ENCODE measurements around the gene UNCX.
"Not testable (repeated sequence)": the region's sequence is repeated elsewhere in the genome, so short reads cannot be mapped to it uniquely, and the experiment has no call there.

Gene UNCX

DNA sequence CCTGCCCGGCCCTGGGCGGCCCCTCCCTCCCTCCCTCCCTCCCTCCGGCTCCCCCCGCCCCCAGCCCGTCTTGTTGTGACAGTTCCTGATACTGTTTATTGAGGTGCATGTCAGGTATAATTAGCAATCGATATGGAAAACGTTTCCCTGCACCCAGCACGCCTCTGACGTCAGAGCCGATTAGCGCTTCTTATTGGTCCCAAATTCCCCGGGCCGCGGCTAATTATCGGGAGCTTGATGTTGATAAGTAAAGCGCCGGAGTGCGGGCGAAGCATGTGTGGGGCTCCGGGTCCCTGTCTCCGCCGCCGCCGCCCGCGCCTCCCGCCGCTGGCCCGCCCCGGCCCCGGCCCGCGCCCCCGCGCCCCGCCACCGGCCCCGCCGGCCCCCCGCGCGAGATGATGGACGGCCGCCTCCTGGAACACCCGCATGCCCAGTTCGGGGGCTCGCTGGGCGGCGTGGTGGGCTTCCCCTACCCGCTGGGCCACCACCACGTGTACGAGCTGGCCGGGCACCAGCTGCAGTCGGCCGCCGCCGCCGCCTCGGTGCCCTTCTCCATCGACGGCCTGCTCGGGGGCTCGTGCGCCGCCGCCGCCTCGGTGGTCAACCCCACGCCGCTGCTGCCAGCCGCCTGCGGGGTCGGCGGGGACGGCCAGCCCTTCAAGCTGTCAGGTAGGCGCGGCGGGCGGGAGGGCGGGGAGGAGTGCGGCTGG is at the start of gene UNCX:
Gene UNCX (plus strand): TSS at position 250 of the 710 bp plus-strand sequence. CDS start 146 bp downstream, at position 396.
- DNase-seq (ENCODE audit: low read depth in 2 of 2): no peak

DNA sequence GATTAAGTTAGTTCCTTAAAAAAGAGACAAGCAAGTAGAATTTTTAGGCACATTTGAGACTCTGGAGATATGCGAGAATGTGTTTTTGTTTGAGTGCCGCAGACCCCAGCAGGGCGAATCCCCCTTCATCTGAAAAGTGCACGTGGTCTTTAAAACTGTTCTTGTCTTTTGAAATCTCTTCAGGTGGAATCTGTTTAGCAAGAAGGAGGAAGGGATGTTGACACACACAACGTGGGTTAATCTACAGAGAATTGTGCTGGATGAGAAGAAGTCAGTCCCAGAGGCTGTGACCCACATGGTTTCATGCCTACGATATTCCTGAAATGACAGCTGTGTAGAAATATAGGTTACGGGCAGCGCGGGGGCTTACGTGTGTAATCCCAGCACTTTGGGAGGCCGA is 45.5 kb upstream of the UNCX start:
- no peak for DNase-seq (ENCODE audit: low read depth in 2 of 2)

- DNase-seq (ENCODE audit: low read depth in 2 of 2): no peak
Measured at GRCh38 chr7:1188720-1189294, 43.9 kb upstream of the UNCX start.

DNA sequence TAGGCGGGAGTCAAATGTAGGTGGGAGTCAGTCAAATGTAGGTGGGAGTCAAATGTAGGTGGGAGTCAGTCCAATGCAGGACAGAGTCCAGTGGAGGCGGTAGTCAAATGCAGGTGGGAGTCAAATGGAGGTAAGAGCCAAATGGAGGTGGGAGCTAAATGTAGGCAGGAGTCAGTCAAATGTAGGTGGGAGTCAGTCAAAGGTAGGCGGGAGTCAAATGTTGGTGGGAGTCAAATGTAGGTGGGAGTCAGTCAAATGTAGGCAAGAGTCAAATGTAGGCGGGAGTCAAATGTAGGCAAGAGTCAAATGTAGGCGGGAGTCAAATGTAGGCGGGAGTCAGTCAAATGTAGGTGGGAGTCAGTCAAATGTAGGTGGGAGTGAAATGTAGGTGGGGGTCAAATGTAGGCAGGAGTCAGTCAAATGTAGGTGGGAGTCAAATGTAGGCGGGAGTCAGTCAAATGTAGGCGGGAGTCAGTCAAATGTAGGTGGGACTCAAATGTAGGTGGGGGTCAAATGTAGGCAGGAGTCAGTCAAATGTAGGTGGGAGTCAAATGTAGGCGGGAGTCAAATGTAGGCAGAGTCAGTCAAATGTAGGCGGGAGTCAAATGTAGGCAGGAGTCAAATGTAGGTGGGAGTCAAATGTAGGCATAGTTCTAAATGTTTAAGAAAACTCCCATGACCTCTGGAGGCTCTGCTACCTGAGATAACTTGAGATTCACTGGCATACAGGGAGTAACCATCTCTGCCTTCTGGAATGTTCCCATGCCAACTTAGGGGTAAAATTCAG is 42.5 kb upstream of the UNCX start:
- no peak for DNase-seq (ENCODE audit: low read depth in 2 of 2)

DNA sequence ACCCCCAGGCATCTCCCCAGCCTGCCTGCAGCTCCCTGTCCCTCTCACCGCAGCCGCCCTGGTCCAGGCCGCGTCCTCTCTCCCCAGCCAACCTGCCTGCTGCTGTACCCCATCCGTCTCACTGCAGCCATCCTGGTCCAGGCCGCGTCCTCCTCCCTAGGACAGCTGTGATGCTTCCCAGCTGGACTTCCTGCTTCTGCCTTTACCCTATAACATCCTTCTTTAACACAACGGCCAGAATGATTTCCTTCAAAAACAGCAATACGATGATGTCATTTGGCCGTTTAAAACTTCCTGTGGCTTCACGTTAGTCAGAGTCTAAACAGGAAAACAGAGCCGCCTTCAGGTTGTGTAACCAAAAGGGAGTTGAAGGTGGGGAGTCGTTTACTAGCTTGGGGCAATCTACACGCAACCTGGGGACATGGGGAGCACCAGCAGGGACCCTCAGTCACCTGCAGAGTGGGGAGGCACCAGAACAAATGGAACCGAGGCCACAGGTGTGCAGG is 40.4 kb upstream of the UNCX start:
- DNase-seq (ENCODE audit: low read depth in 2 of 2): peak in 1 of 2 experiments; percentile 15

GRCh38 chr7:1193593-1194424 is 38.9 kb upstream of the UNCX start:
- no peak for DNase-seq (ENCODE audit: low read depth in 2 of 2)

DNA sequence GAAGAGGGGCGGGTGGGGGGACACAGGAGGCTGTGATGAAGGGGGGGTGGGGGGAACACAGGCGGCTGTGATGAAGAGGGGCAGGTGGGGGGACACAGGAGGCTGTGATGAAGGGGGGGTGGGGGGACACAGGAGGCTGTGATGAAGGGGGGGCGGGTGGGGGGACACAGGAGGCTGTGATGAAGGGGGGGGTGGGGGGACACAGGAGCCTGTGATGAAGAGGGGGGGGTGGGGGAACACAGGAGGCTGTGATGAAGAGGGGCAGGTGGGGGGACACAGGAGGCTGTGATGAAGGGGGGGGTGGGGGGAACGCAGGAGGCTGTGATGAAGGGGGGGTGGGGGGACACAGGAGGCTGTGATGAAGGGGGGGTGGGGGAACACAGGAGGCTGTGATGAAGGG is 36.2 kb upstream of the UNCX start:
- DNase-seq (ENCODE audit: low read depth in 2 of 2): not testable (repeated sequence)

DNA sequence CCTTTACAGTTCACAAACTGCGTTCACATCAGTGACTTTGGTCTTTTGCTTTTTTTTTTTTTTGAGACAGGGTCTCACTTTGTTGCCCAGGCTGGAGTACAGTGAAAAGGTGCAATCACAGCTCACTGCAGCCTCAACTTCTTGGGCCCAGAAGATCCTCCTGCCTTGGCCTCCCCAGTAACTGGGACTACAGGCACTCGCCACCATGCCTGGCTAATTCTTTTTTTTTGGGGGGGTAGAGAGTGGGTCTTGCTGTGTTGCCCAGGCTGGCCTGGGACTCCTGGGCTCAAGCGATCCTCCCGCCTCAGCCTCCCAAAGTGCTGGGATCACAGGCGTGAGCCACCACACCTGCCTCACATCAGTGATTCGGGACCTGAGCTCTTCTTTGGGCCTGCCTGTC is 35.7 kb upstream of the UNCX start:
- DNase-seq (ENCODE audit: low read depth in 2 of 2): no peak

GRCh38 chr7:1197997-1198625 is 34.6 kb upstream of the UNCX start:
- DNase-seq (ENCODE audit: low read depth in 2 of 2): peak; percentile 59

- no peak for DNase-seq (ENCODE audit: low read depth in 2 of 2)
Measured at GRCh38 chr7:1200045-1200444, 32.6 kb upstream of the UNCX start.

GRCh38 chr7:1201916-1202315 is 30.8 kb upstream of the UNCX start:
- no peak for DNase-seq (ENCODE audit: low read depth in 2 of 2)

- not testable (repeated sequence) for DNase-seq (ENCODE audit: low read depth in 2 of 2)
Measured at GRCh38 chr7:1202914-1203313, 29.8 kb upstream of the UNCX start.

GRCh38 chr7:1204460-1205140 is 28.1 kb upstream of the UNCX start:
- no peak for DNase-seq (ENCODE audit: low read depth in 2 of 2)

- not testable (repeated sequence) for DNase-seq (ENCODE audit: low read depth in 2 of 2)
Measured at GRCh38 chr7:1205742-1206141, 26.9 kb upstream of the UNCX start.

DNA sequence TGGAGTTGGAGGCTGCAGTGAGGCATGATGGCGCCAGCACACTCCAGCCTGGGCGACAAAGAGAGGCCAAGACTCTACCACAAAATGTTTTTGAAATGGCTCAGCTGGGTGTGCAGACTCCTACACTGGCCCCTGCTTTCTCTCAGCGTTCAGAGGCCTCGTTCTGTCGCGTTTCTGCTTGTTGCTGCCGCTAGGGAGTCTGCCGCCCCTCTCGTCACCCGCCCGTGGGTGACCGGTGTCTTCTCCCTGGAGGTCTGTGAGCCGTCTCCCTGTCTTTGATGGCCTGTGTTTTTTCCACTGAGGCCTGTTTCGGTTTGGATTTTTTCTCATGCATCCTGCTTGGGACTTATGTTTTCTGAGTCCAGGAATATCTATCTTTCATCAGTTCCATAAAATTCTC is 23.6 kb upstream of the UNCX start:
- DNase-seq (ENCODE audit: low read depth in 2 of 2): no peak

DNA sequence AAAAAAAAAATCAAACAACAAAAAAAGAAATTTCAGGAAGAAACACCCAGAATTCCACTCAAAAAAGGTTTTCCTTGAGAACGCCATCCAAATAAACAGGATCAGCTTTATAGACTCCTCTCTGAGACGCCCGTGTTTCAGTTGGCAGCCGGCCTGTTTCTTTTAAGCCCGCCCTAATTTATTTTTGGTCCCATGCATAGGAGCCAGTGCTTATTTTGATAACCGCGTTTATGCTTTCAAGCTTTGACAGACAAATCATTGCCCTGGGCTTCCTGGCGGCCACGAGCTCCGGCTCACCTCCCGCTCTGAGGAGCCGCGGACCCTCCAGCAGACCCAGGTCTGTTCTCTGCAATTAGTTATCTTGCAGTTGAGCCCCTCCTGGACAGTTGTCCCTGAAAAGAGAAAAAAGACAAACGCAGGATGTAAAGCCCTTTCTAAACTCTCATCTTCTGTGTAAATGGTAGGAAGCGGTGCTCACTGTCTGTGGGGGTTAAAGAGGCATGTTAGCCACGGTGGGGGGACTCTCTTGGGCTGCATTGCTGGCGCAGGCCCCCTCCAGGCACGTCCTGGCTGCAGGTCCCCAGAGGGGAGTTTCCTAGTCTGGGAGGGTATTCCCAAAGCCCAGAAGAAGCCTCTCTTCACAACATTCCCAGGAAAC is 22.2 kb upstream of the UNCX start:
- no peak for DNase-seq (ENCODE audit: low read depth in 2 of 2)

DNA sequence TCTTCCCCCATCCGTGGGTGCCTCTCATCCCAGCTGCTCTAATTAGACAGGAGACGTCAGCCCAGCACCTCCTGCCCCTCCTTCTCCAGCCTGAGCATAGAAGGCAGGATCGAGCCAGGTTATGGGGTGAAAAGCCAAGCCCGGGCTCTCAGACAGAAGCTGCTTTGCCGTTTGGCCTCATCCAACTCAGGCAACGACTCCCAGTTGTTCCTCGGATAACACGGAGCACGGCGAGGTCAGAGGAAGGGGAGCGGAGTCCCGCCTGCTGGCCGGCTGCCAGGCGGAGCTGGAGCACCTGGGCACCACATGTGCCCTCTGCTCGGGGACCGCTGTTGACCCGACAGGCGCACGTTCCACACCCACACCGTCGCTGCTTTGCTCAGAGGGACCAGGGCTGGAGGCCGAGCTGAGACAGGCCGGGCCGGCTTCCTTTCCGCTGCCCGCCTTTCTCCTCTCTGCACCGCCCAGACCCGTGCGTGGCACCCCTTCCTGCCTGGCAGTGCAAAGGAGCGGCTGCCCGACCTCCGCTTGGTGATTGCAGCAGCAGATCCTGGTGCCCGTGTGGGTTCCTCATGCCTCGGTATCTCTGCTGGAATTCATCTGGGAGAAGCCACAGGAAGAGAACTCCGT is 21.6 kb upstream of the UNCX start:
- no peak for DNase-seq (ENCODE audit: low read depth in 2 of 2)

GRCh38 chr7:1211611-1212010 is 21.1 kb upstream of the UNCX start:
- DNase-seq (ENCODE audit: low read depth in 2 of 2): no peak

DNA sequence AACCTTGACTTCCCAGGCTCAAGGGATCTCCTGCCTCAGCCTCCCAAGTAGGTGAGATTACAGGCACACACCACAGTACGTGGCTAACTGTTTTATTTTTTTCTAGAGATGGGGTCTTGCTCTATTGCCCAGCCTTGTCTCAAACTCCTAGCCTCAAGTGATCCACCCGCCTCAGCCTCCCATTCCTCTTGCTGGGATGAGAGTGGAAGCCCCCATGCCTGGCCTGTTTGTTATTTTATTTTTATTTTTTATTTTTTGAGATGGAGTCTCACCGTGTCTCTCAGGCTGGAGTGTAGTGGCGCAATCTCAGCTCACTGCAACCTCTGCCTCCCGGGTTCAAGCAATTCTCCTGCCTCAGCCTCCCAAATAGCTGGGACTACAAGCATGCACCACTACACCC is 20.6 kb upstream of the UNCX start:
- DNase-seq (ENCODE audit: low read depth in 2 of 2): not testable (repeated sequence)

GRCh38 chr7:1214516-1214915 is 18.2 kb upstream of the UNCX start:
- no peak for DNase-seq (ENCODE audit: low read depth in 2 of 2)
